Measurements from ENCODE around the gene CIAO1. TPM values are rescaled to one million over a fixed set of nuclear protein-coding genes. Genes with fewer than 3 reads are reported as not detected.

Gene CIAO1
- total and polyA plus RNA-seq, 2 donors (not counting 1 experiment from before 2014, with no cell fraction given) = 74.8 to 85.4 TPM

DNA sequence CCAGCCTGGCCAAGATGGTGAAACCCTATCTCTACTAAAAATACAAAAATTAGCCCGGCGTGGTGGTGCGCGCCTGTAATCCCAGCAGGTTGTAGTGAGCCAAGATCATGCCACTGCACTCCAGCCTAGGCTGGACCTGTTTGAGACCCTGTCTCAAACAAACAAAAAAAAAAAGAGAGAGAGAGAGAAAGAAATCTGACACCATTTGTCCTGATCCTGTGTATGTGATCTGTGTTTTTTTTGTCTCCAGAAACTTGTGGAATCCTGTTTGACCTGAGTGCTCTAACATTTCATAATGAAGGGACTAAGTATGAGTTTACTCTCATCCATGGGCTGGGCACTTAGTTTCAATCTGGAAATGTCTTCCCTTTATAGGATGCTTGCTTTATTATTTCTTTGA is 52.7 kb downstream of the CIAO1 start:
- no peak overlapping the region for H2AFZ ChIP-seq (ENCODE audit: insufficient read depth, low read depth, low read length, poor library complexity, severe bottlenecking)
- peak overlapping the region; percentile 4 for H3K27ac Mint-ChIP-seq
- no peak overlapping the region for H3K9ac ChIP-seq (ENCODE audit: low read length)
- no peaks in the 10 kb centered on the region for H3K27me3 Mint-ChIP-seq
- intact Hi-C loops (cut with micrococcal nuclease) = no loop called here
- no peak for DNase-seq
- H3K9me3 Mint-ChIP-seq (ENCODE audit: insufficient read depth) = no peaks in the 10 kb centered on the region
- POLR2A ChIA-PET = interaction anchor here (0.7 kb wide), 1 partner anchor 18 kb away, joined by 3 read pairs; no protein-coding TSS in a partner anchor
- no peaks in the 10 kb centered on the region for H3K9me3 ChIP-seq (ENCODE audit: control extremely low read depth in 1 of 3, control insufficient read depth in 2 of 3, insufficient read depth in 1 of 3, low read length in 2 of 3)
- CTCF ChIA-PET = no interaction called here
- peaks cover 40% of the 10 kb centered on the region for H3K4me1 Mint-ChIP-seq
- no peaks in the 10 kb centered on the region for H3K27me3 ChIP-seq (replicated peaks in 1 of 4; ENCODE audit: control extremely low read depth in 1 of 4, control insufficient read depth in 3 of 4, insufficient read depth in 4 of 4, low read length in 3 of 4)
- peaks cover 28 to 36% of the 10 kb centered on the region in 2 donors for H3K4me1 ChIP-seq (ENCODE audit: control insufficient read depth in 2 of 2, insufficient read depth in 2 of 2, low read length in 2 of 2)
- no peak overlapping the region for H3K4me3 ChIP-seq (ENCODE audit: control extremely low read depth in 1 of 5, extremely low read depth in 1 of 5, insufficient read depth in 1 of 5, low read depth in 2 of 5, low read length in 4 of 5)
- no peaks in the 10 kb centered on the region for H3K36me3 ChIP-seq (replicated peaks in 1 of 2; ENCODE audit: control extremely low read depth in 1 of 2, control insufficient read depth in 1 of 2, extremely low read depth in 1 of 2, insufficient read depth in 2 of 2, low read length in 1 of 2)
- H3K79me2 ChIP-seq (ENCODE audit: control insufficient read depth, insufficient read depth, low read length) = no peaks in the 10 kb centered on the region
- ATAC-seq (ENCODE audit: low read depth) = no peak
- TF ChIP-seq, protein P1, sequence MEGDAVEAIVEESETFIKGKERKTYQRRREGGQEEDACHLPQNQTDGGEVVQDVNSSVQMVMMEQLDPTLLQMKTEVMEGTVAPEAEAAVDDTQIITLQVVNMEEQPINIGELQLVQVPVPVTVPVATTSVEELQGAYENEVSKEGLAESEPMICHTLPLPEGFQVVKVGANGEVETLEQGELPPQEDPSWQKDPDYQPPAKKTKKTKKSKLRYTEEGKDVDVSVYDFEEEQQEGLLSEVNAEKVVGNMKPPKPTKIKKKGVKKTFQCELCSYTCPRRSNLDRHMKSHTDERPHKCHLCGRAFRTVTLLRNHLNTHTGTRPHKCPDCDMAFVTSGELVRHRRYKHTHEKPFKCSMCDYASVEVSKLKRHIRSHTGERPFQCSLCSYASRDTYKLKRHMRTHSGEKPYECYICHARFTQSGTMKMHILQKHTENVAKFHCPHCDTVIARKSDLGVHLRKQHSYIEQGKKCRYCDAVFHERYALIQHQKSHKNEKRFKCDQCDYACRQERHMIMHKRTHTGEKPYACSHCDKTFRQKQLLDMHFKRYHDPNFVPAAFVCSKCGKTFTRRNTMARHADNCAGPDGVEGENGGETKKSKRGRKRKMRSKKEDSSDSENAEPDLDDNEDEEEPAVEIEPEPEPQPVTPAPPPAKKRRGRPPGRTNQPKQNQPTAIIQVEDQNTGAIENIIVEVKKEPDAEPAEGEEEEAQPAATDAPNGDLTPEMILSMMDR (IDR thresholded peaks at IDR 0.05) = no peak
- no peak for TF ChIP-seq EZH2 (IDR thresholded peaks at IDR 0.05; ENCODE audit: borderline replicate concordance, insufficient read depth, low read depth, low read length, poor library complexity, severe bottlenecking)
- no peak overlapping the region for H3K27ac ChIP-seq (ENCODE audit: low read length in 2 of 2)
- no peak overlapping the region for H3K4me2 ChIP-seq (replicated peaks; ENCODE audit: low read depth, low read length, poor library complexity, severe bottlenecking)
- no peaks in the 10 kb centered on the region for H4K20me1 ChIP-seq (ENCODE audit: control insufficient read depth, insufficient read depth, low read length, poor library complexity, severe bottlenecking)
- H3K4me3 Mint-ChIP-seq = no peak overlapping the region
- 96% methylated on average over 4 of the region's 4 CpGs for WGBS (ENCODE audit: insufficient coverage)

- DNase-seq (no peak), ATAC-seq (ENCODE audit: low read depth) (no peak)
- intact Hi-C loops (cut with micrococcal nuclease) = no loop called here
- no peak overlapping the region for H3K9ac ChIP-seq (ENCODE audit: low read length)
- no peak overlapping the region for H2AFZ ChIP-seq (ENCODE audit: insufficient read depth, low read depth, low read length, poor library complexity, severe bottlenecking)
- ChIA-PET CTCF (interaction anchor here (1.1 to 2.6 kb wide), 2 partner anchors 15 to 46 kb away, joined by 3 to 22 read pairs; partner anchors contain the start of gene NCAPH), POLR2A (interaction anchor here (2.9 to 3.5 kb wide), 2 partner anchors 14 to 17 kb away, joined by 22 to 28 read pairs; partner anchors contain the start of genes NCAPH and SNRNP200)
- no peak for TF ChIP-seq EZH2 (IDR thresholded peaks at IDR 0.05; ENCODE audit: borderline replicate concordance, insufficient read depth, low read depth, low read length, poor library complexity, severe bottlenecking)
- TF ChIP-seq, protein P1 (IDR thresholded peaks at IDR 0.05) = no peak
- Mint-ChIP-seq H3K27me3 (no peaks in the 10 kb centered on the region), H3K4me3 (no peak overlapping the region), H3K4me1 (peaks cover 41% of the 10 kb centered on the region), H3K9me3 (ENCODE audit: insufficient read depth) (no peaks in the 10 kb centered on the region), H3K27ac (no peak overlapping the region)
- no peaks in the 10 kb centered on the region for H3K79me2 ChIP-seq (ENCODE audit: control insufficient read depth, insufficient read depth, low read length)
- H3K27ac ChIP-seq (ENCODE audit: low read length in 2 of 2) = no peak overlapping the region
- H3K4me2 ChIP-seq (replicated peaks; ENCODE audit: low read depth, low read length, poor library complexity, severe bottlenecking) = peak overlapping the region; percentile 10
- H3K4me3 ChIP-seq (ENCODE audit: control extremely low read depth in 1 of 5, extremely low read depth in 1 of 5, insufficient read depth in 1 of 5, low read depth in 2 of 5, low read length in 4 of 5) = no peak overlapping the region
- no peaks in the 10 kb centered on the region for H3K9me3 ChIP-seq (ENCODE audit: control extremely low read depth in 1 of 3, control insufficient read depth in 2 of 3, insufficient read depth in 1 of 3, low read length in 2 of 3)
- WGBS (ENCODE audit: insufficient coverage) = no CpG with 5 or more reads among the region's 1 CpG
- H4K20me1 ChIP-seq (ENCODE audit: control insufficient read depth, insufficient read depth, low read length, poor library complexity, severe bottlenecking) = no peaks in the 10 kb centered on the region
- no peaks in the 10 kb centered on the region for H3K36me3 ChIP-seq (replicated peaks in 1 of 2; ENCODE audit: control extremely low read depth in 1 of 2, control insufficient read depth in 1 of 2, extremely low read depth in 1 of 2, insufficient read depth in 2 of 2, low read length in 1 of 2)
- no peaks in the 10 kb centered on the region for H3K27me3 ChIP-seq (replicated peaks in 1 of 4; ENCODE audit: control extremely low read depth in 1 of 4, control insufficient read depth in 3 of 4, insufficient read depth in 4 of 4, low read length in 3 of 4)
- peaks cover 28 to 38% of the 10 kb centered on the region in 2 donors for H3K4me1 ChIP-seq (ENCODE audit: control insufficient read depth in 2 of 2, insufficient read depth in 2 of 2, low read length in 2 of 2)
Measured at GRCh38 chr2:96319396-96319795, 53.4 kb downstream of the CIAO1 start.
